NCI-H2227 (cell line): Measurements from ENCODE around the gene STAT1.

Source experiments
- DNase-seq: peaks from one replicate; lab custom pipeline; 2025; ENCODE audit not compliant: unreplicated experiment; lab: John Stamatoyannopoulos, UW

Gene STAT1

GRCh38 chr2:190927301-190927700 is 86.7 kb downstream of the STAT1 start:
- DNase-seq: no peak

- no peak for DNase-seq
Observed at GRCh38 chr2:190922376-190922775, 91.6 kb downstream of the STAT1 start.

GRCh38 chr2:190920085-190920484 is 93.9 kb downstream of the STAT1 start:
- no peak for DNase-seq
